GM06990 (cell line): Measurements from ENCODE around the gene CLCA2.

Experiments used
- DNase-seq: peaks from one replicate; pipeline ENCODE4 v3.0.0-alpha.2; 2011; ENCODE audit not compliant: insufficient read length; ENCODE audit errors: extremely low read depth
- H3K27me3 ChIP-seq: replicated peaks from 2 replicates; pipeline ENCODE4 v1.6.0; 2011; ENCODE audit warnings: low read length; ENCODE audit not compliant: control insufficient read depth, insufficient read depth
- H3K36me3 ChIP-seq: 2 replicates; pipeline ENCODE4 v1.5.1; 2011; ENCODE audit warnings: low read length; ENCODE audit not compliant: control insufficient read depth, insufficient read depth
- H3K4me3 ChIP-seq: replicated peaks from 2 replicates; pipeline ENCODE4 v1.5.1; 2011; ENCODE audit warnings: low read depth, mild to moderate bottlenecking, control low read depth, low read length
- CTCF ChIP-seq: IDR thresholded peaks from 2 replicates; pipeline ENCODE4 v1.5.1; 2011; ENCODE audit warnings: low read length, control low read depth, mild to moderate bottlenecking, inconsistent platforms; ENCODE audit not compliant: insufficient read depth, poor library complexity, severe bottlenecking

CLCA2 gene

GRCh38 chr1:86455073-86455472 is 31.1 kb downstream of the CLCA2 start:
- H3K36me3 ChIP-seq: no peaks in the 10 kb centered on the region
- no peak for DNase-seq
- no peaks in the 10 kb centered on the region for H3K27me3 ChIP-seq
- no peak overlapping the region for H3K4me3 ChIP-seq
- TF ChIP-seq CTCF: no peak

- DNase-seq: no peak
- TF ChIP-seq CTCF: no peak
- Histone ChIP-seq H3K27me3 (no peaks in the 10 kb centered on the region; the same call in 1 of the 2 replicates), H3K36me3 (no peaks in the 10 kb centered on the region), H3K4me3 (no peak overlapping the region)
Observed at GRCh38 chr1:86460998-86461397, 37.0 kb downstream of the CLCA2 start.

GRCh38 chr1:86461482-86461881 is 37.5 kb downstream of the CLCA2 start:
- no peak for DNase-seq
- no peaks in the 10 kb centered on the region for H3K36me3 ChIP-seq
- H3K27me3 ChIP-seq: no peaks in the 10 kb centered on the region; the same call in 1 of the 2 replicates
- TF ChIP-seq CTCF: no peak
- H3K4me3 ChIP-seq: no peak overlapping the region

- no peak overlapping the region for H3K4me3 ChIP-seq
- H3K27me3 ChIP-seq: no peaks in the 10 kb centered on the region; the same call in 1 of the 2 replicates
- no peaks in the 10 kb centered on the region for H3K36me3 ChIP-seq
- no peak for TF ChIP-seq CTCF
- DNase-seq: no peak
Observed at GRCh38 chr1:86464819-86465218, 40.8 kb downstream of the CLCA2 start.

GRCh38 chr1:86466109-86466844 is 42.3 kb downstream of the CLCA2 start:
- no peaks in the 10 kb centered on the region for H3K36me3 ChIP-seq
- TF ChIP-seq CTCF: no peak

More at GRCh38 chr1:86466109-86466844, 42.3 kb downstream of the CLCA2 start:
- no peak for DNase-seq
- Histone ChIP-seq H3K4me3 (no peak overlapping the region), H3K27me3 (no peaks in the 10 kb centered on the region)
